NT2/D1 (cell line): ENCODE data around the gene PARD6A.

Experiments used
- SUZ12 ChIP-seq: IDR thresholded peaks from 2 replicates; pipeline ENCODE4 v1.6.1; 2011; ENCODE audit not compliant: insufficient read length, insufficient read depth; ENCODE audit errors: extremely low read depth
- ZNF274 ChIP-seq: IDR thresholded peaks from 2 replicates; pipeline ENCODE4 v1.6.1; 2011; ENCODE audit warnings: mild to moderate bottlenecking, low read depth, low read length

DNA sequence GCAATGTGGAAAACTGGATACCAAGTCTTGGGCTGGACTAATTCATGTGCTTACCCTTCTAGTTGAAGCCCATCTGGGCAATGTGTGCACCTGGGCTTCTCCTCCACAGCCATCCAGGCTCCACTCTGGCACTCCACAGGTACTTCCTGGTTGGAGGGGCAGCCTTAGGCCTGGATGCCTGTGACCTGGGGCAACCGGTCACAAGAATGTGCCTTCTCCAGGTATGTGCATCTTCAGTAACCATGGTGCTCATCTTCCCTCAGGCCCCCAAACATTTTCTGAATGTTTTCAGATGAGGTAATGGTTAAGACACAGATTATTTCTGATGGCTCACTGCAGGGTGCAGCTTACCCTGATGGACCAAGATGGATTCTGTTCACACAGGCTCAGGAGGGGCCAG, 17.0 kb downstream of the PARD6A start:
- no peak for TF ChIP-seq ZNF274
- no peak for TF ChIP-seq SUZ12
